NT2/D1 (cell line): ENCODE measurements around the gene AOPEP.

Experiments
- SUZ12 ChIP-seq: IDR thresholded peaks from 2 replicates; pipeline ENCODE4 v1.6.1; 2011; ENCODE audit not compliant: insufficient read length, insufficient read depth; ENCODE audit errors: extremely low read depth
- YY1 ChIP-seq: IDR thresholded peaks from 2 replicates; pipeline ENCODE4 v1.6.1; 2011; ENCODE audit not compliant: insufficient read length, insufficient read depth
- ZNF274 ChIP-seq: IDR thresholded peaks from 2 replicates; pipeline ENCODE4 v1.6.1; 2011; ENCODE audit warnings: mild to moderate bottlenecking, low read depth, low read length

GRCh38 chr9:95126739-95127138, 400.2 kb downstream of the AOPEP start:
- TF ChIP-seq ZNF274, result no peak
- TF ChIP-seq YY1, result no peak
- TF ChIP-seq SUZ12, result no peak
